ENCODE measurements around the gene RTN4. TPM values are rescaled to one million over a fixed set of nuclear protein-coding genes. Genes with fewer than 3 reads are reported as not detected.

The RTN4 gene
- total RNA-seq, 1 donor from 2014 or later: 384 TPM

DNA sequence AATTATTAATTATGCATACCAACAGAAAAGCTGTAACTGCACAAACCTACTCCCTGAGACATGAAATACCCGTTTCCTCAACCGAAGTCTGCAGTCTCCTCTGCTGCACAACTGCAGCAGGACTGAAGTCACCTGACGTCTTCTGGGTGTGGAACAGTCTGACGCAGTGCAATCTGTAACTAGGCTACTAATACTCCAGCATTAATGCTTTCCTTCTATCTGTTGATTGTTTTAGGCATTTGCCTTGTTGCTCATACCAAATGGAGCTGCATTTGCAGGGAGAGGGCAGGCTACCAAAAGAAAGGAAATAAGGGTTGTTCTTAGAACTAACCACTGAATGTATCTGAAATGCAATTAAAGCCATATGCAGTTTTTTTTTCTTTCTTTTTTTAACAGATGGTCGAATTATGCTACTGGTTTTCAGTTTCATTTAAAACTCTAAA lies 40.1 kb downstream of the RTN4 start:
- TF ChIP-seq, protein P1, sequence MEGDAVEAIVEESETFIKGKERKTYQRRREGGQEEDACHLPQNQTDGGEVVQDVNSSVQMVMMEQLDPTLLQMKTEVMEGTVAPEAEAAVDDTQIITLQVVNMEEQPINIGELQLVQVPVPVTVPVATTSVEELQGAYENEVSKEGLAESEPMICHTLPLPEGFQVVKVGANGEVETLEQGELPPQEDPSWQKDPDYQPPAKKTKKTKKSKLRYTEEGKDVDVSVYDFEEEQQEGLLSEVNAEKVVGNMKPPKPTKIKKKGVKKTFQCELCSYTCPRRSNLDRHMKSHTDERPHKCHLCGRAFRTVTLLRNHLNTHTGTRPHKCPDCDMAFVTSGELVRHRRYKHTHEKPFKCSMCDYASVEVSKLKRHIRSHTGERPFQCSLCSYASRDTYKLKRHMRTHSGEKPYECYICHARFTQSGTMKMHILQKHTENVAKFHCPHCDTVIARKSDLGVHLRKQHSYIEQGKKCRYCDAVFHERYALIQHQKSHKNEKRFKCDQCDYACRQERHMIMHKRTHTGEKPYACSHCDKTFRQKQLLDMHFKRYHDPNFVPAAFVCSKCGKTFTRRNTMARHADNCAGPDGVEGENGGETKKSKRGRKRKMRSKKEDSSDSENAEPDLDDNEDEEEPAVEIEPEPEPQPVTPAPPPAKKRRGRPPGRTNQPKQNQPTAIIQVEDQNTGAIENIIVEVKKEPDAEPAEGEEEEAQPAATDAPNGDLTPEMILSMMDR (conservative IDR thresholded peaks at IDR 0.05; ENCODE audit: low read depth, low read length): no peak
- peak overlapping the region; percentile 34 for H3K4me3 ChIP-seq (ENCODE audit: low read depth, low read length)
- DNase-seq (ENCODE audit: low read depth): no peak

DNA sequence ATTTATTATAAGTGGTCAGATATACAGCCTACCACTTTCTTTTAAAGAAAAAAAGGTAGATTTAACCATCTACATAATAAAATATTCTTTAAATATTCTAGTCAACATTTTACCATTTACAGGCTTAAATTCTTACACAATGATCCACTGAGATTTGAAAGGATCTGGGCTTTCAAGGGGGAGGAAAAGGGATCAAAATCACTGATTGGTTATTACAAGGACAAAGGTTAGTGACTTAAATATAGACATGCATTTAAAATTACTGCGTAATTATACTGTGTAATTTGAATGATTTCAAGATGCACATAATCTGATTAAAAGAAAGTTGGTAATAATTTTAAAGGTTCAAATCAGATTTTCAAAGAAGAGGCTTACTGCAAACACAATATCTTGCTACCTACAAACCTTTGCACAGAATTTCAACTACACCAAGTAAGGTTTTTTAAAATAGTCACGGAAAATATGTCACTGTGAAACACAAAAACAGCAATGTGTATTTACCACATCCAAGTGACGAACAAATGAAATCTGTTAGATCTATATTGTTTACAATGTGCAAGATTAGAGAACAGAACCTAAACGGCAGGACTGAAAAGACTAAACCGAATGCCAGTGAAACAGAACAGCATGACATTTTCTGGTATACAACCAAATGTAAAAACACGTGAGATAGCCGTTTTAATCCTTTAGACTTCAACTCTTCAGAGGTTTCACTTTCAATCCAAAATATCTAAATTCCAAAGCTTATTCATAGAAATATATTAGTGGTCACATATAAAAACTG lies 40.8 kb downstream of the RTN4 start:
- peak overlapping the region; percentile 34 for H3K4me3 ChIP-seq (ENCODE audit: low read depth, low read length)
- DNase-seq (ENCODE audit: low read depth): no peak
- TF ChIP-seq, protein P1 (conservative IDR thresholded peaks at IDR 0.05; ENCODE audit: low read depth, low read length): no peak

DNA sequence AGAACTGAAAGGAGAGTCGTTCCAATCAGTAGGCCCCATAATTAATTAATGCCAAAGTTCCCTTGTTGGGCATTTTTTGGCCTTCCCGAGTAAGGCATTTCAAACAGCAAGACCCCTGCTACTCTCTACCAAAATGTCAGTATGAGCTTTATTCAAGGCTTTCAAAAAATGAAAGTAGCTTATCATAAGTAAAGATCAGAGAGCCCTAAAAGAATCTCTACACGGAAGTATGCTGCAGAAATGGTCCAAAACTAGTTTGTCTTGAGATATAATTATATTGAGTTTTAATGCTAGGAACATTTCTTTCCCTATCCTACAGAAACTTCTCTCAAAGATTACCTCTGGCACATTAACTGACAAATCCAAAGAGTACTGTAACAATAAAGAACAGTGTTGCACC lies 43.9 kb downstream of the RTN4 start:
- no peak for DNase-seq (ENCODE audit: low read depth)
- TF ChIP-seq, protein P1 (conservative IDR thresholded peaks at IDR 0.05; ENCODE audit: low read depth, low read length): no peak
- H3K4me3 ChIP-seq (ENCODE audit: low read depth, low read length): peak overlapping the region; percentile 6

DNA sequence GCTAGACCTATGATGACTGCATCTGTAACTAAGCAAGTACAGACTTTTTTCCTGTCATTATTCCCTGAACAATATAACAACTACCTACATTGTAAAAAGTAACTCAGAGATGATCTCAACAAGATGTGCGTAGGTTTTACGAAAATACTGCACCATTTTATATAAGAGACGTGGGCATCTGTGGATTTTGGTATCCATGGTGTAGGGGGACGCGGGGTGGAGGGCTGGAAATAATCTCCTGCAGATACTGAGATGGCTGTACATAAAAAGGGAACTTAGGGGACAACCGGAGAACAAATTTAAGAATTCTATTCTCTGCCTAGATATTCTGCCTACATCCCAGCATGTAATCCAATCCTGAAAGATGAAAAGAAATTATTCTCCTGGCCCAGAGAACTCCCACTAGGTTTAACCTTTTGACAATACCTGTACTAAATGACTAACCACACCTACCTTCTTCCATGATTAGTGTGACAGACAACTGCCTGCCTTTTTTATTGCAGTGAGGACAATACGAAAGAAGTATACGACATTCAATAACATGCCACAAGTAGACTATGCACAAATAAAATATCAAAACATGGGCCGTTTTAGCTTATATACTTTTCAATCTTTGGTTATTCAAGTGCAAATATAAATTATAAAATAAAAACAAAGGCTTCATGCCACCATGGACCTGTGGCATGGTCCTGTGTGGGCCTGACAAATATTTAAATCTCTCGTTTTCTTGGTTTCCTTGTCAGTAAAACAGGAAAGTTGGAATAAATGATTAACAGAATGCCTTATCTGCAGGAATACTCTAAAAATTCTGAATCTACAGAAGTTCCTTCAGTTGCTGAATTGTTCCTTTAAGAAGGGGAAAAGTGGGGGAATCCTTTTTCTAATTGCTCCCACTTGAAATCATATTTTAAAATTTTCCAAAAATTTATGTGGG lies 46.3 kb downstream of the RTN4 start:
- H3K4me3 ChIP-seq (ENCODE audit: low read depth, low read length): no peak overlapping the region
- DNase-seq (ENCODE audit: low read depth): no peak
- TF ChIP-seq, protein P1 (conservative IDR thresholded peaks at IDR 0.05; ENCODE audit: low read depth, low read length): no peak

DNA sequence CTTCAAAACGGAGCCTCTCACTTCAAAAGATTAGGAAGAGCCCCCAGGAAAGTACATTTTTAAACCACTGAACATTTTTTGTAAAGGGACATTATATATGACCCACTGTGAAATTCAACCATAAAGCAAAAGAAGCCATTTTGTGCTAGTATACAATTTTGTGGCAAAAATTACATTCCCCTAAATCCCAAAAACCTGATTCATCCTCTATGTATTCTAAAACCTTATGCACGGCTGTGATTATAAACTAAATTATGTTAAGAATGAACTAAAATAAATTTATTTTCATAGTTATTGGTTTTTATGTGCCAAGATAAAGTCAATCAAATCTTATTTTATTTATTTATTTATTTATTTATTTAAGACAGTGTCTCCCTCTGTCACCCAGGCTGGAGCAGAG lies 48.5 kb downstream of the RTN4 start:
- no peak for DNase-seq (ENCODE audit: low read depth)
- TF ChIP-seq, protein P1 (conservative IDR thresholded peaks at IDR 0.05; ENCODE audit: low read depth, low read length): no peak
- H3K4me3 ChIP-seq (ENCODE audit: low read depth, low read length): no peak overlapping the region

DNA sequence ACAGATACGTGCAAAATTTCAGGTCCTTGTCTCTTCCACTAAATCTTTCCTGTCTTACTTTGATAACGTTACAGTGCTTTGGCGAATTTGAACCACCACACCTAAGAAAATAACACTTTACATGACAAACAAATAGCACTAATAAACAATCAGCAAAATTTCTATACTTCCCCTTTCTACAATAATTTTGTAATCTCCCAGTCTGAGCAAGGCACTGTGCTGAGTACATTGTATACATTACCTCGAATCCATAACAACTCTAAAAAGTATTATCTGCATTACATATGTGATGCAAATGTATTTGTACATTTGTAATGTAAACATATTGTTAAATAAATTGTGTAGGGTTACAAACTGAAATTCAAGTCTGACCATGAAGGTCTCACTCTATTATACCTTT lies 49.9 kb downstream of the RTN4 start:
- no peak overlapping the region for H3K4me3 ChIP-seq (ENCODE audit: low read depth, low read length)
- no peak for DNase-seq (ENCODE audit: low read depth)
- TF ChIP-seq, protein P1 (conservative IDR thresholded peaks at IDR 0.05; ENCODE audit: low read depth, low read length): no peak
